DND-41 (cell line): ENCODE data around the gene TNFRSF14.

ENCODE experiments used
- EZH2 ChIP-seq: IDR thresholded peaks from 3 replicates; pipeline ENCODE4 v1.6.1; 2012; ENCODE audit warnings: borderline replicate concordance, low read depth, mild to moderate bottlenecking, moderate library complexity, low read length, inconsistent platforms; ENCODE audit not compliant: severe bottlenecking
- TF ChIP-seq, protein P1 (sequence below): IDR thresholded peaks from 2 replicates; pipeline ENCODE4 v1.5.1; 2012; ENCODE audit warnings: borderline replicate concordance, low read length, moderate library complexity, mild to moderate bottlenecking; ENCODE audit not compliant: poor library complexity, severe bottlenecking; ENCODE audit errors: extremely low read depth

GRCh38 chr1:2542246-2542915 lies 13.8 kb upstream of the TNFRSF14 start:
- TF ChIP-seq, protein P1, sequence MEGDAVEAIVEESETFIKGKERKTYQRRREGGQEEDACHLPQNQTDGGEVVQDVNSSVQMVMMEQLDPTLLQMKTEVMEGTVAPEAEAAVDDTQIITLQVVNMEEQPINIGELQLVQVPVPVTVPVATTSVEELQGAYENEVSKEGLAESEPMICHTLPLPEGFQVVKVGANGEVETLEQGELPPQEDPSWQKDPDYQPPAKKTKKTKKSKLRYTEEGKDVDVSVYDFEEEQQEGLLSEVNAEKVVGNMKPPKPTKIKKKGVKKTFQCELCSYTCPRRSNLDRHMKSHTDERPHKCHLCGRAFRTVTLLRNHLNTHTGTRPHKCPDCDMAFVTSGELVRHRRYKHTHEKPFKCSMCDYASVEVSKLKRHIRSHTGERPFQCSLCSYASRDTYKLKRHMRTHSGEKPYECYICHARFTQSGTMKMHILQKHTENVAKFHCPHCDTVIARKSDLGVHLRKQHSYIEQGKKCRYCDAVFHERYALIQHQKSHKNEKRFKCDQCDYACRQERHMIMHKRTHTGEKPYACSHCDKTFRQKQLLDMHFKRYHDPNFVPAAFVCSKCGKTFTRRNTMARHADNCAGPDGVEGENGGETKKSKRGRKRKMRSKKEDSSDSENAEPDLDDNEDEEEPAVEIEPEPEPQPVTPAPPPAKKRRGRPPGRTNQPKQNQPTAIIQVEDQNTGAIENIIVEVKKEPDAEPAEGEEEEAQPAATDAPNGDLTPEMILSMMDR = no peak
- TF ChIP-seq EZH2 = no peak
